ENCODE measurements around the gene ACTR8.

ACTR8 gene

GRCh38 chr3:53835257-53835656 is 46.7 kb downstream of the ACTR8 start:
- DNase-seq, result no peak

DNA sequence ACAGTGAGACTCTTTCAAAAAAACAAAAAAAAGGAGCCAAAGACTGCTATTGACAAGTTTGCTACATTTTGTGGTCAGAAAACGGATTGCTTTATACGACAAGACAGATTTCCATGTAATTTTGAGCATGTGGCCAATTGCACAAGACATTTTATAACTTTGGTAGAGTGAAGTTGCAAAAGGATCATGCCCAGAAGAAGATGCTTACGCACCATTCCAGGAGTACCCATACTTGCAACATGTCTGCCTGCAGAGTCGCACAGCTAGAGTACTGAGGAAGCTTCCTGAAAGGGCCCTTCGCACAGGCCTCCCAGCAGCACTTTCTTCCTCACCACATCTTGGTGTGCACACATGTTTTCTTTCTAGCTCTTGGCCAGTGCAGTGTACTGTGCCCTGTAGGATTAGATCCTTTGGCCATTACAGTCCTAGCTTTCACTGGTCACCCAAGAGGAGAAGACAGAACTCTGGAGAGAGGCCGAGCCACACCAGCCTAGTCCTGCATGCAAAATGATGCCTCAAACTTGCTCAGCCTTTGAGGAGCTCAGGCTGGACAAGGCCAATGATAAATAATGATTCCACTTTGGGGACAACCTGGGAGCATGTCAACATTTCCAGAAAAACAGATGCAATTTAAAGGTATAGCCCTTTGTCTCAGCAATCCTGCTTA is 47.4 kb downstream of the ACTR8 start:
- no peak for DNase-seq

GRCh38 chr3:53833700-53834099 is 48.3 kb downstream of the ACTR8 start:
- DNase-seq, result no peak

DNA sequence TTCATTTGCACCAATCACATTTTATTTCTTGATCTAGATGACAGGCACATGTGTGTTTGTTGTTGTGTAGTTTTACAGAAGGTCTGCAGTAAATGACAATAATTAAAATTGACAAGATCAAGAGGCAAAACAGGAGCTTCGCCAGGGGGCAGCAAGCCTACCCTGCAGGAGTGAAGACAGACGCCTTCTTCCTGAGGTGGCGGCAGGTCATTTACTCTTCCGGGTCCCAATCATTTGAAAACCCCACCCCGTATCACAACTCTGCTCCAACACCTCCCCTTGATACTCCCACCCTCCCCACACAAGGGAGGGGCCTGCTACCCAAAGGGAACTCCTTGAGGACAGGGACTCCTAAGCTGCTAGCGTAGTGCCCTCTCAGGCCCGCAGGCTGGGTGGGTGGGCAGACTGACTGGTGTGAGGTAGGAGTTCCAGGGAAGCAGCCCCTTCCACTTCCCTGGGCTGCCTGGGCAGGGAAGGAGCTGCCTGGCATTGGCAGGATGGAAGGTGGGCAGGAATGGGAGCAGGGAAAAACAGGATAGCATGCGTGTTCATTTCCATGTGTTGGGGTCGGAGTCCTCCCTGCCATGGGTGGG is 48.8 kb downstream of the ACTR8 start:
- no peak for DNase-seq

DNA sequence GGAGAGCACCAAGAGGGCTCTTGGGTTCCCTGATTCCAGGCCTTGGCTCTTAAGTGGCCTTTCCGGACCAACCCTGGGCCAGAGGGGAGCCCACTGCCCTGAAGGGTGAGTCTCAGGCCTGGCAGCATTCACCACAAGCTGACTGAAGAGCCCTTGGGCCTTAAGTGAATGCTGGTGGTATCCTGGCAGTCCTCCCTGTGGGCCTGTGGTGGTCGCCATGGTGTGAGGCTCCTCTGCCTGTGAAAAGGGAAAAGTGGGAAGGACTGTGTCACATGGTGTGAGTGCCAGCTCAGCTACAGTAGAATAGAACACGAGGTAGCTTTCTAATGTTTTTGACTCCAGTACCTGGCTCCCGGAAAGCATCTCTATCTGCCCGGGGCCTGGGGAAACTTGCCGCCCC is 51.0 kb downstream of the ACTR8 start:
- no peak for DNase-seq

- DNase-seq, result no peak
These were observed 52.3 kb downstream of the ACTR8 start for GRCh38 chr3:53829605-53830004.

- DNase-seq, result no peak
These were observed 53.4 kb downstream of the ACTR8 start for GRCh38 chr3:53828581-53828980.

DNA sequence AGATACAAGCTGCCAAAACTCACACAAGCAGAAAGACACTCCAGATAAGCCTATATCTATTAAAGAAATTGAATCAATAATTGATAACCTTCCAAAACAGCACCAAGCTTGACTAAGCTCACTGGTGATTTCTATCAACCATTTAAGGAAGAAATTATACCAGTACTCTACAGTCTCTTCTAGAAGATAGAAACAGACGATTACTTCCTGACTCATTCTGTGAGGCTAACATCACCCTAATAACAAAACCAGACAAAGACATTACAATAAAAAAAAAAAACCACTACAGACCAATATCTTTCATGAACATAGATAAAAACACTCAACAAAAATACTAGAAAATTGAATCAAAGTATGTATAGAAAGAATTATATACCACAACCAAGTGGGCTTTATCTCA is 55.9 kb downstream of the ACTR8 start:
- DNase-seq, result no peak

DNA sequence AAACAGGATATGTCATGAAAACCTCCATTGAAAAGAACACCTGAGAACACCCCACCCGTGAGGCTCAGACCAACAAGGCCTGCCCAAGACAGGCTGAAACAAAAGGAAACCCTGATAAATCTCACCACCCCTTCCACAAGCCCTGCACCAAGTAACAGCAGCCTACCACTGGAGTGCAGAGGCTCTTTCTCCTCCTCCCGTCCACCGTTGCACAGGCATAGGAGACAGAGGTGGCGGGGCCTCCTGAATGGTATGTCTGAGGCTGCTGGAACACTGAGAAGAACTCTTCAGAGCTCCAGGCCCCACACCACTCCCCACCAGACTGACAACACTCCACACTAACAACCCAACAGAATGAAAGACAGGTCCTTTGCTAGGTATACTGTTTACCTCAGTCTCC is 57.2 kb downstream of the ACTR8 start:
- no peak for DNase-seq

DNA sequence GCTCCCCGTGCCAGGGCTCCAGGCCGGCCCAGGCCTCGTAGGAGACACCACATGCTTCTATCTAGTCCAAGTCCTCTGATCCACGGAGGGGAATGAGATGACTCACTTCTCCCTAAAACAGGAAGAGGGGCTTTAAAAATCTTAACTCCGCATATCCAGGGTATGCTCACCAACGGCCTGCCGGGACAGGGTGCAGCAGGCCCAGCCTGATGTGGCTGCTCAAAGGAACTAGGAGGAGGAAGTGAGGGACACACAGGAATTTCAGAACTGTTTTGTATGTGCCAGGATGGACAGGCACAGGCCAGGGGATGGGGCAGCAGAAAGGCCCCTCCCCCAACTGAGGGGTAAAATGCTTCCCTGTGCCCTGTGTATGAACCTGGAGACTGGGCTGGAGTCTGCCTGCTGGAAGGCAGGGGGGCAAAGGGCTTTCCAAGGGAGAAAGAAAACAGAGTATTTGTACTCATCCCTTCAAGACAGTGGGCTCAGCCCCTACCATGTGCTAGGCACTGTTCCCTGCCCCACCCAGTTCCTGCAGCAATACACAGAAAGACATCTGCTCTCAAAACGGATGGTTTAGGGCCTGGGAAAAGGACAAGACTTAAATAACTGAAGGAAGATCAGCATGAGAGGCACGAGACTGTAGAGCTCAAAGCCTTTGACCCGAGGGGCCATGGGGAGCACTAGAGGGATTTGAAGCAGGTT is 57.8 kb downstream of the ACTR8 start:
- DNase-seq, result no peak

DNA sequence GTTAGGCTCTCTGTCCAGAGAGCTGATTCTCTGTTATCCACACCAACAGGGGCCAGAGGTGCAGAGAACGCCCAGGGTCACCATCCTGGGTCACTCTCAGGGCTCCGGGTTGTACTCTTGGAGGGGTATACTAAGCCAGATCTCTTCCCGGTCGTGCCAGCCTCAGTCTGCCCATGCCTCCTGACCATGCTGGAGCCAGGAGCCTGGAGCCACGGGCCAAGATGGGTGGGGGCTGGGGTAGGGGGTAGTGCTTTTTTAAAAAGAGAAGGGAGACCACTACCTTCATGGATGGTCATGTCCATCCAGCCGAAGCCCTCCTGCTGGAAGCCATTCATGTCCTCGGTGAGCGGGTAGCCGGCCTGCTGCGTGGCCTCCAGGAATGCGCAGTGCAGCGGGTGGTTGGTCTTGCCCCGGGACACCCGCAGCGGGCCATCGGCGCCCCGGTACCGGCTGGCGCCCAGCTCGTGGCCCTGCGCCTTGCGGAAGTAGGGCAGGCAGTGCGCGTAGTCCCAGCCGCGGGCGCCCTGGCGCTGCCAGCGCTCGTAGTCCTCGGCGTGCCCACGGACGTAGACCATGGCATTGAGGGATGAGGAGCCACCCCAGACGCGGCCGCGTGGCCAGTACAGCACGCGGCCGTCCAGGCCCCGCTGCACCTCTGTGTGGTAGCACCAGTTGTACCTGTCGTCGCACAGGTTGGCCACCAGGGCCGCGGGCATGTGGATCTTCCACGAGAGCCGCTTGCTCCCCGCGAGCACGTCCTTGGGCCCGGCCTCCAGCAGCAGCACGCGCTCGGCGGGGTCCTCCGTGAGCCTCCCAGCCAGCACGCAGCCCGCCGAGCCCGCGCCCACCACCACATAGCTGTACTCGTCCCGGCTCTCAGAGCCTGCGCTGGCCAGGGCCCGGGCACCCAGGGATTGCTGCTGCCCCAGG is 58.7 kb downstream of the ACTR8 start:
- DNase-seq, result no peak

DNA sequence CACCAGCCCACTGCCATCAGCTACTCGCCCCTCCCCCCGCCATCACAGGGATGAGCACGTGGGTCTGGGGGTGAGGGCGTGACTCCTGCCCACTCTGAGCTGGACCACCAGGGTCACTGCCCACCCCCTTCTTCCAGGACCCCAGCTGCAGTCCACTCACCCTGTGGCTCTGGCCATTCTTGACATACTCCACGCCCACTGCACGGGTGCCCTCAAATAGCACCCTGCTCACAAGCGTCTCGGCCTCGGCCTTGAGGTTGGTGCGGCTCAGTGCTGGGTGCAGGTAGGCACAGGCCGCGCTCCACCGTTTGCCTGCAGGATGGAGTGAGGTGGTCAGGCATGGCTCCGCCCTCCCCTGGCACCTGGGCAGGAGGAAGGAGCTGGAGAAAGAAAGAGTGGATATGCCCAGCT is 59.6 kb downstream of the ACTR8 start:
- DNase-seq, result no peak

DNA sequence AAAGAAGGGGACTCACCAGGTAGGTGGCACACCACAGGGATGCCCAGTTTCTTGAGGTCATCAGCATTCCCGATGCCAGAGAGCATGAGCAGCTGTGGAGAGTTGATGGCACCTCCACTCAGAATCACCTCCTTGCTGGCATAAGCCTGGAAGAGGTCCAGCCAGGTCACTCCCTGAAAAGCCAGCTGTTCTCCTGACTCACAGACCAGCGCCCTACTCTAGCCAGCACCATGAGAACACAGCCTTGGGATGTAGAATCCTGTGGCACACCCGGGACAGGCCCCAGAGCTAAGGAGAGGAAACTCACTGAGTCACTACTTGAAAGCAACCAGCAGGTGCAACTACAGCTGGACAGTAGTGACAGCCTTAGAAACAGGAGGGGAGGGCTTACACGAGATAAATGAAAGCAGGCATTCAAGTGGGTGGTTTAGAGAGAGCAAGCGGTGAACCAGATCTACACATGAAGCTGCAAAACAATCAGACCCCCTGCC is 60.3 kb downstream of the ACTR8 start:
- DNase-seq, result no peak

DNA sequence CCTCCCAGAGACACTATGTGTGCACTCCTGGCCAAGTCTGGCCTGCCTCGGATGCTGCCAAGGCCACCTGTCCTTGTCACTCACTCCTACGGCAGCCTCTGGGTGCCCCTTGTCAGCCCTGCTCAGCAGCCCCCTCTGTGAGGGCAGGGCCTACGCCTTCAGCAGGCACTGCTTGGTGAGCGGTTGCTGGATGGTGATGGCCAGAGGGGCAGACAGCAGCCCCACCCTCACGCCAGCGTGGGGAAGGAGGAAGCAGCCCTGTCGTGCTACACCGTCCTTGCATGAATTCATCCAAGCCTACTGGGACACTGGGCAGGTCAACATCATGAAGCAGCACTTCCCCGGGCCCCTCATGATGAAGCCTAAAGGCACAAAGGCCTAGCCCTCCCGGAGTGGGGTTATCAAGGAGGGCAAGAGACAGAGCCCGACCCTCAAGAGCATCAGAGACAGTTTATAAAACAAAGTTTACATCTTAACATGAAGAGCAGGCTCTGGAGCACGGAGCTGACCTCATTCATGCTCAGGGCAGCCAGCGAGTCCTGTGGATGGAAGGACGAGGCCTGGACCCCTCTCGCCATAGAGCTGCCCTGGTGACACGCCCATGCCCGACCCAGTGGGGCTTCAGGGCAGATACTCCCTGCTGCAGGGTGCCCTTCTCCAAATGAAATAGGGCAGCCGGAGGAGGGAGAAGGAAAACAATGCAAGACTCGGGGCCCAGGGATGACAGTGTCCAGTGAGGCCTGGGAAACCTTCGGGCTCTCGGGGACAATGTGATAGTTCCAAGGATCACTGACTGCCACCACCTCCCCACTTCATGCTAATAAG is 61.0 kb downstream of the ACTR8 start:
- DNase-seq, result no peak

GRCh38 chr3:53820084-53820483 is 61.9 kb downstream of the ACTR8 start:
- no peak for DNase-seq

DNA sequence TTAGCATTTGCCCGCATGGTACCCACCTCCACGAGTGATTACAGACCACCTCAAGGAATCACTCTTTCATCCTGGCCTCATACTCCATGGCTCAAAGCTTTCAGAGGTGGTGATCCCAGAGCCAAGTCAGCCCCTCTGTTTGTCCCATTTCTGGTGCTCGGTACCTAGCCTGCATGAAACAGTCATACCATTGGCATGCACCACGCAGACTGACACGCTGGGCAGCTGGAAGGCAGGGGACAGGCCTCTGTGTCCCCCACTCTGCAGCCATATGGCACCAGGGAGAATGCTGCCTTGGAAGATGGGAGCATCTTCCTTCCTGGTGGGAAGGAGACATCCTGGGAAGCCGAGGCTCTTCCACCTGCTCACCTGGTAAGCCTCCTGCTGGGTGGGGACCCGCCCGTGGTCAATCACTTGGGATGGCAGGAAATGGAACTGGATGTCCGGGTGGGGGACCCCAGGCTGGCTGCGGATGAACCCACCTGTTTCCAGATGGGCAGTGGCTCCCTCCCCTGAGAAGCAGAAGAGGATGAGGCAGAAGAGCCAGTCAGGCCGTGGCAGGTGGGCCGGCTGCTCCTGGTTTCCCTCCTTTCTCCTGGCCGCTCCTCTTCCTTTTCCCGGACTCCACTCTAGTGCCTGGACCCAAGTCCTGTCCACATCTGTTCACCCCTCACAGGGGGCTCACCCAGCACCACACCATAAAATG is 62.6 kb downstream of the ACTR8 start:
- no peak for DNase-seq

DNA sequence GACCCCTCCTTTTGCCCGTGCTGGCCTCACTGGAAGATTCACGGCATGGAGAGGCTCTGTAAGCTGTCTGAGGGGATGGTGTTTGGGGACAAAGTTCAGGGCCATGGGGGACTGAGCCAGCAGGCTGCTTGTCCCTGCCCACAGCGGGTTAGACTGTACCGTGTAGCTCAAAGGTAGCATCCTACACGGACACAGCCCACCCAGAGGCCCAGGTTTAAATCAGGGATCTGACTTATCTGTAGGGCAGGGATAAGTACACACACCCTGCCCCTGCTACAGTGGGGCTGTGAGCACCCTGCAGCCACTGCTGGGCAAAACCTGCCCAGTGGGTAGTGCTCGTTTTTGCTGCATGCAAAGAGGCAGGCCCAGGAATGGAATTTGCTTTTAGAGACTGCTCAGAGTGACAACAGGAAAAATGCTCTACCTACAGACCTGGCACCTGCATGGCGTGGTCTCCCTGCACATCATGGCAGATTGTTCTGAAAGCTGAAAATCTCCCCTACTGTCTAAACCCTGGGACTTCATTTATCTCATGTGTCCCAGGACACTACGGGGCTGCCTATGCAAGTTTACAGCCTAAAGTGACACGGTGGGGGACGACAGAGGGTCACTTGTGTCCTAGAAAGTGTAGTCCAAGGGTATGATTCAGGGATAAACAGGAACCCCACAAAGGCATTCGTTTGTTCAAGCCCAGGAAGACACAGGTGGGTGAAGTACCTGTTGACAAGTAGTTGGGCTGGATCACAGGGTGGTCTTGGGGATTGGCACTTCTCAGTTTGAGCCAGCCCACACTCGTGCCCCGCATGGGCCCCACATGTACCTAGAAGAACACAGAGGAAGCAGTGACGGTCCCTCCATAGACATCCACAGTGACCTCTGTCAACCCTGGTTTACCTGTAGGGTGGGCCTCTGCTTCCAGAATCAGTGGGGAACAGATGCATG is 63.5 kb downstream of the ACTR8 start:
- no peak for DNase-seq

DNA sequence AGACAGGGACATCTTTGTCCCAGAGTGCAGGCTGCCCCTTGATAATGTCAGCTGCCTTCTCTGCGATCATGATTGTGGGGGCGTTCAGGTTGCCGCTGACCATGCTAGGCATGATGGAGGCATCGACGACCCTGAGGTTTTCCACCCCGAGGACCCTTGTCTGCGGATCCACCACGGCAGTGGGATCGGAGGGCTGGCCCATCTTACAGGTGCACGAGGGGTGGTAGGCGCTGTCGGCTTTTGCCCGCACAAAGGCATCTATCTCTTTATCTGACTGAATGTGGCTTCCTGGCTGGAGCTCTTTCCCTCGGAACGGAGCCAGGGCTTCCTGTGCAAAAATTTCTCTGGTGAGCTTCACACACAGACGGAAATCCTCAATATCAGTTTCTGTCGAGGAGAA is 64.1 kb downstream of the ACTR8 start:
- DNase-seq, result no peak

GRCh38 chr3:53817211-53817610 is 64.7 kb downstream of the ACTR8 start:
- no peak for DNase-seq

All from C1 segment of cervical spinal cord (tissue), 14 donors.